B cell (primary cell): ENCODE results near the gene PIH1D1. TPM values are rescaled to one million over a fixed set of nuclear protein-coding genes. Genes with fewer than 3 reads are reported as not detected.

Experiments used
- ATAC-seq: fragments of 200-7000 bp; cut with Tn5 transposase; one replicate; pipeline ENCODE4 v1.10.0; 2021; ENCODE audit warnings: low read depth, mild to moderate bottlenecking, moderate number of reproducible peaks, moderate library complexity
- CTCF ChIA-PET: fragments of 350-600 bp; sonication (Branson Sonifier 250); formaldehyde crosslinking; loops from one replicate; lab custom pipeline; 2021; ENCODE audit warnings: antibody characterized with exemption, inconsistent platforms; lab: Charles Lee
- POLR2A ChIA-PET: fragments of 350-600 bp; sonication (Branson Sonifier 250); formaldehyde crosslinking; loops from one replicate; lab custom pipeline; 2021; ENCODE audit warnings: antibody characterized with exemption; lab: Charles Lee
- DNase-seq: peaks from one replicate; pipeline ENCODE4 v3.0.0; 2013
- H2AFZ ChIP-seq: 2 replicates; pipeline ENCODE4 v1.6.1; 2012; ENCODE audit warnings: mild to moderate bottlenecking, low read depth, low read length; ENCODE audit not compliant: insufficient read depth, poor library complexity, severe bottlenecking
- H3K27ac ChIP-seq, 2 donors: 1 replicate in 1 of 2; 2 replicates in 1 of 2; pipeline ENCODE4 v1.5.1; 2012 to 2013; ENCODE audit warnings: low read length in 2 of 2, mild to moderate bottlenecking in 2 of 2, moderate library complexity in 1 of 2
- H3K27me3 ChIP-seq, 4 experiments: fragments of 200-600 bp in 1 of 4; sonication (generic) in 1 of 4; replicated peaks in 1 of 4; 1 replicate in 2 of 4; 2 replicates in 2 of 4; pipeline versions ENCODE4 v1.6.1 to v1.7.0; 2013 to 2016; ENCODE audit warnings: low read length in 3 of 4, mild to moderate bottlenecking in 2 of 4, mixed read lengths in 1 of 4, moderate library complexity in 1 of 4; ENCODE audit not compliant: insufficient read depth in 4 of 4, control insufficient read depth in 3 of 4; ENCODE audit errors: control extremely low read depth in 1 of 4
- H3K36me3 ChIP-seq, 2 experiments: replicated peaks in 1 of 2; 1 replicate in 1 of 2; 2 replicates in 1 of 2; pipeline versions ENCODE4 v1.6.1 to v1.7.1; 2013; ENCODE audit warnings: low read length in 1 of 2; ENCODE audit not compliant: insufficient read depth in 2 of 2, control insufficient read depth in 1 of 2; ENCODE audit errors: control extremely low read depth in 1 of 2, extremely low read depth in 1 of 2
- H3K4me1 ChIP-seq, 2 donors: fragments of 200-600 bp in 1 of 2; sonication (generic) in 1 of 2; 1 replicate in 1 of 2; 2 replicates in 1 of 2; pipeline versions ENCODE4 v1.5.1 to v1.6.1; 2013 to 2017; ENCODE audit warnings: low read length in 2 of 2; ENCODE audit not compliant: control insufficient read depth in 2 of 2, insufficient read depth in 2 of 2
- H3K4me2 ChIP-seq: replicated peaks from 2 replicates; pipeline ENCODE3; 2012; ENCODE audit warnings: mild to moderate bottlenecking, low read depth, low read length; ENCODE audit not compliant: poor library complexity, severe bottlenecking
- H3K4me3 ChIP-seq, 5 experiments: fragments of 200-600 bp in 1 of 5; sonication (generic) in 1 of 5; 1 replicate in 3 of 5; 2 replicates in 2 of 5; pipeline versions ENCODE4 v1.5.1 to v1.7.0; 2011 to 2016; ENCODE audit warnings: low read length in 4 of 5, mild to moderate bottlenecking in 4 of 5, low read depth in 2 of 5, control low read depth in 1 of 5, moderate library complexity in 1 of 5; ENCODE audit not compliant: insufficient read depth in 1 of 5; ENCODE audit errors: control extremely low read depth in 1 of 5, extremely low read depth in 1 of 5
- H3K79me2 ChIP-seq: fragments of 200-600 bp; sonication (generic); one replicate; pipeline ENCODE4 v1.6.0; 2016; ENCODE audit warnings: low read length; ENCODE audit not compliant: control insufficient read depth, insufficient read depth
- H3K9ac ChIP-seq: fragments of 200-600 bp; sonication (generic); 2 replicates; pipeline ENCODE4 v1.6.1; 2017; ENCODE audit warnings: mild to moderate bottlenecking, low read length, moderate library complexity
- H3K9me3 ChIP-seq, 3 donors: one replicate each; pipeline versions ENCODE4 v1.6.1 to v1.7.1; 2013; ENCODE audit warnings: low read length in 2 of 3; ENCODE audit not compliant: control insufficient read depth in 2 of 3, insufficient read depth in 1 of 3; ENCODE audit errors: control extremely low read depth in 1 of 3
- H4K20me1 ChIP-seq: 2 replicates; pipeline ENCODE4 v1.6.0; 2012; ENCODE audit warnings: mild to moderate bottlenecking, low read length; ENCODE audit not compliant: insufficient read depth, control insufficient read depth, poor library complexity, severe bottlenecking
- H3K27ac Mint-ChIP-seq: one replicate; pipeline ENCODE4 v1.8.0; 2021; ENCODE audit warnings: mixed read lengths
- H3K27me3 Mint-ChIP-seq: one replicate; pipeline ENCODE4 v1.8.0; 2021; ENCODE audit warnings: mixed read lengths
- H3K4me1 Mint-ChIP-seq: one replicate; pipeline ENCODE4 v1.8.0; 2021; ENCODE audit warnings: mixed read lengths
- H3K4me3 Mint-ChIP-seq: one replicate; pipeline ENCODE4 v1.8.0; 2021; ENCODE audit warnings: mixed read lengths
- H3K9me3 Mint-ChIP-seq: one replicate; pipeline ENCODE4 v1.8.0; 2022; ENCODE audit warnings: mixed read lengths; ENCODE audit not compliant: insufficient read depth
- CTCF ChIP-seq: fragments of 200-600 bp; IDR thresholded peaks from one replicate; pipeline ENCODE4 v1.8.0; 2022; ENCODE audit warnings: antibody characterized with exemption, mild to moderate bottlenecking
- EZH2 ChIP-seq: IDR thresholded peaks from 2 replicates; pipeline ENCODE4 v1.6.1; 2012; ENCODE audit warnings: borderline replicate concordance, low read depth, mild to moderate bottlenecking, moderate library complexity, low read length; ENCODE audit not compliant: insufficient read depth, poor library complexity, severe bottlenecking
- WGBS: methylation state at CpG from one replicate; pipeline ENCODE4 v1.1.5; 2013; ENCODE audit warnings: missing lambda C conversion rate; ENCODE audit not compliant: insufficient coverage; 5-methylcytosine and 5-hydroxymethylcytosine counted together
- intact Hi-C: fragments of 100-400 bp; cut with micrococcal nuclease; formaldehyde crosslinking; loops from one replicate; pipeline ENCODE4 v1.10.0; 2022
- polyA plus RNA-seq: library from polyadenylated mRNA; depleted of rRNA; stranded (reverse); fragments of >200 nt; gene quantifications from 2 replicates; pipeline ENCODE4 v1.2.3, GENCODE V29; 2012
- total RNA-seq, 2 donors: library from RNA; stranded (reverse); fragments of 120-200 nt in 1 of 2; gene quantifications; 1 replicate in 1 of 2; 2 replicates in 1 of 2; pipeline versions ENCODE4 v1.2.3 to v1.2.4, GENCODE V29; 2013 to 2022

Gene PIH1D1
- total and polyA plus RNA-seq, 2 donors (not counting 1 experiment from before 2014, with no cell fraction given): 158 to 184 TPM

- Histone ChIP-seq H3K27me3 (peaks cover 0 to 40% (median 18%) of the 10 kb centered on the region in 4 experiments), H3K79me2 (no peaks in the 10 kb centered on the region), H3K4me3 (no peak overlapping the region), H3K4me1 (peaks cover 17 to 41% of the 10 kb centered on the region in 2 donors), H3K36me3 (no peaks in the 10 kb centered on the region), H4K20me1 (no peaks in the 10 kb centered on the region), H3K9ac (no peak overlapping the region), H2AFZ (no peak overlapping the region), H3K9me3 (peaks cover 0 to 5% (median 0%) of the 10 kb centered on the region in 3 donors), H3K4me2 (no peak overlapping the region), H3K27ac (no peak overlapping the region)
- DNase-seq: peak; percentile 59
- WGBS: 39% methylated on average over 6 of the region's 15 CpGs
- Mint-ChIP-seq H3K9me3 (no peaks in the 10 kb centered on the region), H3K27ac (peak overlapping the region; percentile 15), H3K27me3 (peaks cover 26% of the 10 kb centered on the region), H3K4me1 (peaks cover 34% of the 10 kb centered on the region), H3K4me3 (peak overlapping the region; percentile 16)
- CTCF ChIA-PET: interaction anchor here (1.3 to 3.2 kb wide), 2 partner anchors 23 to 114 kb away, joined by 5 to 12 read pairs; no protein-coding TSS in a partner anchor
- POLR2A ChIA-PET: interaction anchor here (0.6 kb wide), 1 partner anchor 245 kb away, joined by 4 read pairs; no protein-coding TSS in a partner anchor
- no peak for TF ChIP-seq CTCF
- no peak for TF ChIP-seq EZH2
- ATAC-seq: peak; percentile 83
- intact Hi-C loops: no loop called here
Measured at GRCh38 chr19:49415102-49415809, 36.4 kb downstream of the PIH1D1 start.

DNA sequence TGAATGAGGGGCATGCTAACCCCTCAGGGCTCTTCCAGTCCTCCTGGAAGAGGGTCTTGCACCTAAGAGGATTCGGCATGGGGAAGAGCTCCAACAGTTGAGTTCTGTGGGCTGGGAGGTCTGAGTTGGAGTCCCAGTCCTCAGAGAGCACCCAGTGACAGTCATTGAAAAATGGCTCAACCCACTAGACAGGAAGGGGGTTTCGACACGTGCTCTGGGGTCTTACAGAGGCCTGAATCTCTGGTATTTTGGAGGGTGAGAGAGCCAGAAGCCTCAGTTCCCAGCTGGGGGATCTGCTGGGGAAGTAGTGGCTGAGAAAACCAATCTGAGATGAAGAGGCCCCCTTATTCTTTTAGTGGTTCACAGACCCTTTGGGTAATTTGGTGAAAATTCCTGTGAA, 37.4 kb downstream of the PIH1D1 start:
- ChIA-PET CTCF (interaction anchor here (1.3 kb wide), 1 partner anchor 11 kb away, joined by 3 read pairs; the partner anchor contains the start of gene GFY), POLR2A (no interaction called here)
- H4K20me1 ChIP-seq: no peaks in the 10 kb centered on the region
- H3K4me1 Mint-ChIP-seq: peaks cover 44% of the 10 kb centered on the region
- H3K27ac Mint-ChIP-seq: no peak overlapping the region
- intact Hi-C loops: no loop called here
- DNase-seq (no peak), ATAC-seq (no peak)
- peaks cover 0 to 4% (median 0%) of the 10 kb centered on the region in 3 donors for H3K9me3 ChIP-seq
- H2AFZ ChIP-seq: no peak overlapping the region
- H3K4me3 ChIP-seq: no peak overlapping the region
- H3K4me1 ChIP-seq: peaks cover 27 to 51% of the 10 kb centered on the region in 2 donors
- H3K79me2 ChIP-seq: no peaks in the 10 kb centered on the region
- no peak overlapping the region for H3K4me2 ChIP-seq
- no peak for TF ChIP-seq CTCF
- no peak for TF ChIP-seq EZH2
- no peaks in the 10 kb centered on the region for H3K36me3 ChIP-seq
- no peaks in the 10 kb centered on the region for H3K9me3 Mint-ChIP-seq
- peaks cover 0 to 30% (median 8%) of the 10 kb centered on the region in 4 experiments for H3K27me3 ChIP-seq
- WGBS: 84% methylated on average over 3 of the region's 3 CpGs
- no peak overlapping the region for H3K4me3 Mint-ChIP-seq
- H3K27me3 Mint-ChIP-seq: peaks cover 16% of the 10 kb centered on the region
- H3K9ac ChIP-seq: no peak overlapping the region
- no peak overlapping the region for H3K27ac ChIP-seq
